Kidney (tissue), 14 donors: ENCODE data around the gene INO80E. TPM values are rescaled to one million over a fixed set of nuclear protein-coding genes. Genes with fewer than 3 reads are reported as not detected.
"Not testable (repeated sequence)": the region's sequence is repeated elsewhere in the genome, so short reads cannot be mapped to it uniquely, and the experiment has no call there.

ENCODE experiments used
- DNase-seq, 5 donors: peaks; one replicate each; pipeline ENCODE4 v3.0.0-alpha.2; 2013 to 2020
- FAIRE-seq: peaks from 2 replicates; lab custom pipeline; 2012; peaks lifted over from hg19 to GRCh38; lab: Jason Lieb, UNC
- H3K27ac ChIP-seq, 2 donors: one replicate each; pipeline ENCODE4 v1.7.0; 2013; ENCODE audit warnings: low read depth in 2 of 2, low read length in 2 of 2, inconsistent platforms in 1 of 2
- H3K27me3 ChIP-seq: one replicate; pipeline ENCODE4 v1.7.1; 2013; ENCODE audit warnings: low read length, inconsistent platforms; ENCODE audit not compliant: control insufficient read depth, insufficient read depth
- H3K36me3 ChIP-seq, 3 donors: one replicate each; pipeline versions ENCODE4 v1.7.0 to v1.7.1; 2013; ENCODE audit warnings: low read length in 3 of 3, control low read depth in 1 of 3, inconsistent platforms in 1 of 3; ENCODE audit not compliant: insufficient read depth in 3 of 3, control insufficient read depth in 2 of 3
- H3K4me1 ChIP-seq, 3 donors: one replicate each; pipeline versions ENCODE4 v1.7.0 to v1.7.1; 2013; ENCODE audit warnings: low read length in 3 of 3, inconsistent platforms in 1 of 3, low read depth in 1 of 3; ENCODE audit not compliant: control insufficient read depth in 2 of 3, insufficient read depth in 2 of 3
- H3K4me3 ChIP-seq, 3 donors: one replicate each; pipeline versions ENCODE4 v1.7.0 to v1.8.1; 2013; ENCODE audit warnings: low read length in 3 of 3, control low read depth in 1 of 3, inconsistent platforms in 1 of 3
- H3K9ac ChIP-seq, 3 donors: one replicate each; pipeline versions ENCODE4 v1.7.0 to v1.7.1; 2013; ENCODE audit warnings: low read length in 3 of 3, control low read depth in 1 of 3, inconsistent platforms in 1 of 3
- H3K9me3 ChIP-seq, 3 donors: one replicate each; pipeline versions ENCODE4 v1.7.0 to v1.7.1; 2013; ENCODE audit warnings: low read length in 3 of 3, control low read depth in 1 of 3, inconsistent platforms in 1 of 3; ENCODE audit not compliant: control insufficient read depth in 2 of 3, insufficient read depth in 1 of 3
- intact Hi-C: fragments of 100-400 bp; cut with DNase I; formaldehyde crosslinking; loops from one replicate; pipeline ENCODE4 v1.11.1; 2022
- polyA plus RNA-seq: library from polyadenylated mRNA; stranded (reverse); fragments of 350-450 nt; fragmentation: Illumina TruSeq; extraction: RNeasy Lipid Tissue Mini Kit (QIAGEN cat#74804); gene quantifications from one replicate; pipeline ENCODE4 v1.2.3, GENCODE V29; 2014; ENCODE audit warnings: low read depth, low replicate concordance; ENCODE audit not compliant: insufficient read depth
- total RNA-seq: library from RNA; stranded (reverse); fragmentation: NEBNext Ultra II Directional; extraction: Animal tissue kit (Norgen Biotek cat#: 25700); gene quantifications from one replicate; pipeline ENCODE4 v1.2.1, GENCODE V29; 2021
- TF ChIP-seq, protein P1 (sequence below): IDR thresholded peaks from 3 replicates; pipeline ENCODE4 v1.5.1; 2012; ENCODE audit warnings: mild to moderate bottlenecking, moderate library complexity, borderline replicate concordance; ENCODE audit not compliant: insufficient read depth; ENCODE audit errors: extremely low read depth
- donor health status: control.
- donor health status: control.
- donor health status: control.
- donor health status: control.
- donor health status: control.
- donor health status: DM: yes; HTN: yes; CAD: no.
- donor health status: Normal renal cell carcinoma (clear cell type).

INO80E gene
- total and polyA plus RNA-seq, 2 donors from 2014 or later: 52.7 to 74.1 TPM

GRCh38 chr16:30011714-30012504 is 15.9 kb downstream of the INO80E start:
- intact Hi-C loops: no loop called here
- no peaks in the 10 kb centered on the region for H3K27me3 ChIP-seq
- no peak overlapping the region for H3K27ac ChIP-seq
- FAIRE-seq (no peak), DNase-seq (no peak)
- H3K4me1 ChIP-seq: peaks cover 0 to 4% (median 0%) of the 10 kb centered on the region in 3 donors
- no peaks in the 10 kb centered on the region for H3K9me3 ChIP-seq
- no peak overlapping the region for H3K9ac ChIP-seq
- H3K36me3 ChIP-seq: no peaks in the 10 kb centered on the region
- TF ChIP-seq, protein P1, sequence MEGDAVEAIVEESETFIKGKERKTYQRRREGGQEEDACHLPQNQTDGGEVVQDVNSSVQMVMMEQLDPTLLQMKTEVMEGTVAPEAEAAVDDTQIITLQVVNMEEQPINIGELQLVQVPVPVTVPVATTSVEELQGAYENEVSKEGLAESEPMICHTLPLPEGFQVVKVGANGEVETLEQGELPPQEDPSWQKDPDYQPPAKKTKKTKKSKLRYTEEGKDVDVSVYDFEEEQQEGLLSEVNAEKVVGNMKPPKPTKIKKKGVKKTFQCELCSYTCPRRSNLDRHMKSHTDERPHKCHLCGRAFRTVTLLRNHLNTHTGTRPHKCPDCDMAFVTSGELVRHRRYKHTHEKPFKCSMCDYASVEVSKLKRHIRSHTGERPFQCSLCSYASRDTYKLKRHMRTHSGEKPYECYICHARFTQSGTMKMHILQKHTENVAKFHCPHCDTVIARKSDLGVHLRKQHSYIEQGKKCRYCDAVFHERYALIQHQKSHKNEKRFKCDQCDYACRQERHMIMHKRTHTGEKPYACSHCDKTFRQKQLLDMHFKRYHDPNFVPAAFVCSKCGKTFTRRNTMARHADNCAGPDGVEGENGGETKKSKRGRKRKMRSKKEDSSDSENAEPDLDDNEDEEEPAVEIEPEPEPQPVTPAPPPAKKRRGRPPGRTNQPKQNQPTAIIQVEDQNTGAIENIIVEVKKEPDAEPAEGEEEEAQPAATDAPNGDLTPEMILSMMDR: no peak
- no peak overlapping the region for H3K4me3 ChIP-seq

- H3K27ac ChIP-seq, intact Hi-C loops: not testable (repeated sequence)
Observed at GRCh38 chr16:30012598-30012997, 16.6 kb downstream of the INO80E start.

GRCh38 chr16:30015450-30015849 is 19.4 kb downstream of the INO80E start:
- H3K4me1 ChIP-seq, H3K27me3 ChIP-seq, H3K27ac ChIP-seq, H3K36me3 ChIP-seq, intact Hi-C loops, DNase-seq, H3K9ac ChIP-seq, H3K9me3 ChIP-seq, FAIRE-seq, H3K4me3 ChIP-seq: not testable (repeated sequence)

More at GRCh38 chr16:30012598-30012997, 16.6 kb downstream of the INO80E start:
- DNase-seq, FAIRE-seq, H3K9me3 ChIP-seq, H3K9ac ChIP-seq, H3K4me1 ChIP-seq, H3K27me3 ChIP-seq, H3K4me3 ChIP-seq, H3K36me3 ChIP-seq: not testable (repeated sequence)

GRCh38 chr16:30016555-30017276 is 20.7 kb downstream of the INO80E start:
- no peak for FAIRE-seq

More at GRCh38 chr16:30016555-30017276, 20.7 kb downstream of the INO80E start:
- no peak for DNase-seq
- Histone ChIP-seq H3K9me3 (no peaks in the 10 kb centered on the region), H3K9ac (no peak overlapping the region), H3K36me3 (no peaks in the 10 kb centered on the region), H3K27me3 (no peaks in the 10 kb centered on the region), H3K27ac (no peak overlapping the region), H3K4me1 (peaks cover 0 to 7% (median 0%) of the 10 kb centered on the region in 3 donors), H3K4me3 (no peak overlapping the region)
- intact Hi-C loops: no loop called here
- TF ChIP-seq, protein P1: no peak
